ENCODE measurements around the gene IL10RA. TPM values are rescaled to one million over a fixed set of nuclear protein-coding genes. Genes with fewer than 3 reads are reported as not detected.

Gene IL10RA
- total and polyA plus RNA-seq, 9 of the 15 experiments (the other 6 are each of a cell fraction or from before 2014, with no cell fraction given) = 0.17 to 17.3 (median 2.9) TPM

DNA sequence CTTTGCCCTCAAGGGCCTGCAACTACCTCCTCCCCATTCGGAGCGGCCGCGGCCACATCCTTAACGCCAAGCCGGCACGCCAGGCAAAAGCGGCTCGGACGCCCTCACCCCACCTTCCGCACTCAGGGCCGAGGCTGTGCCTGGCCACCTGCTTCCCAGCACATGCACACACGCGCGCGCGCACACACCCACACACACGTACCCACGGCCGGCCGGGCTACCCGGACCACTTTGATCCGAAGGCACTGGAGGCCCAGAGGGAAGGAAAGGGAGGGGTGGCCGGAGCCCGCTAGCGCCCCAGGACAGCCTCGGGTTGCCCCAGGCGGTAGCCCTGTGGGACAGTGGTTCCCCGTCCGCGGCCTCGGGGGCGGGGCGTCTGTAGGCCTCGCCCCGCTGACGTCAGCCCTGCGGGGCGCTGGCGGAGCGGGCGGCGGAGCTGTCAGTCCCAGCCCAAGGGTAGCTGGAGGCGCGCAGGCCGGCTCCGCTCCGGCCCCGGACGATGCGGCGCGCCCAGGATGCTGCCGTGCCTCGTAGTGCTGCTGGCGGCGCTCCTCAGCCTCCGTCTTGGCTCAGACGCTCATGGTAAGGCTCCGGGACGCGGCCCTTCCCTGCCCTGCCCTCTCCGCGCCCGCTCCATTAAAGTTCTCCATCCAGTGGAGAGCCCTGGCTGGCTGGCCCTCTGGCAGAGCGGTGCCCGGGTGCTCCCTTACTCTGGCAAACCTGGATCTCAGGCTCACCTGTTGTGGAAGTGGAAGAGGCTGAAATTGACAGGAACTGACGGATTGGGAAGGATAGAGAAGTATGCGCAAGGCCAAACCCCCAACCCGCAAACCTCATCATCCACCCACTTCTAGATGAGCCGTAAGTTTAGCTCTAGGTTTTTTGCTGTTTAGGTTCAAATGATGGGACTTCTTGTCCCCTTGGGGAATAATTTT, at the start of gene IL10RA (continued):
- TF ChIP-seq, protein P1, sequence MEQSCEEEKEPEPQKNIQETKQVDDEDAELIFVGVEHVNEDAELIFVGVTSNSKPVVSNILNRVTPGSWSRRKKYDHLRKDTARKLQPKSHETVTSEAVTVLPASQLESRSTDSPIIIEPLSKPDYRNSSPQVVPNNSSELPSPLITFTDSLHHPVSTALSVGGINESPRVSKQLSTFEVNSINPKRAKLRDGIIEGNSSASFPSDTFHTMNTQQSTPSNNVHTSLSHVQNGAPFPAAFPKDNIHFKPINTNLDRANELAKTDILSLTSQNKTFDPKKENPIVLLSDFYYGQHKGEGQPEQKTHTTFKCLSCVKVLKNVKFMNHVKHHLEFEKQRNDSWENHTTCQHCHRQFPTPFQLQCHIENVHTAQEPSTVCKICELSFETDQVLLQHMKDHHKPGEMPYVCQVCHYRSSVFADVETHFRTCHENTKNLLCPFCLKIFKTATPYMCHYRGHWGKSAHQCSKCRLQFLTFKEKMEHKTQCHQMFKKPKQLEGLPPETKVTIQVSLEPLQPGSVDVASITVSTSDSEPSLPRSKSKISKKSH (CRISPR knock-in tag; IDR thresholded peaks at IDR 0.05) = no peak
- TF ChIP-seq, protein P2, sequence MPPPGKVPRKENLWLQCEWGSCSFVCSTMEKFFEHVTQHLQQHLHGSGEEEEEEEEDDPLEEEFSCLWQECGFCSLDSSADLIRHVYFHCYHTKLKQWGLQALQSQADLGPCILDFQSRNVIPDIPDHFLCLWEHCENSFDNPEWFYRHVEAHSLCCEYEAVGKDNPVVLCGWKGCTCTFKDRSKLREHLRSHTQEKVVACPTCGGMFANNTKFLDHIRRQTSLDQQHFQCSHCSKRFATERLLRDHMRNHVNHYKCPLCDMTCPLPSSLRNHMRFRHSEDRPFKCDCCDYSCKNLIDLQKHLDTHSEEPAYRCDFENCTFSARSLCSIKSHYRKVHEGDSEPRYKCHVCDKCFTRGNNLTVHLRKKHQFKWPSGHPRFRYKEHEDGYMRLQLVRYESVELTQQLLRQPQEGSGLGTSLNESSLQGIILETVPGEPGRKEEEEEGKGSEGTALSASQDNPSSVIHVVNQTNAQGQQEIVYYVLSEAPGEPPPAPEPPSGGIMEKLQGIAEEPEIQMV (tag; conservative IDR thresholded peaks at IDR 0.05; ENCODE audit: low read depth) = peak; percentile 68; the same call in 1 of the 2 replicates
- no peak for TF ChIP-seq SRSF1 (IDR thresholded peaks at IDR 0.05; ENCODE audit: low read depth, low read length)
- TF ChIP-seq MTF1 (CRISPR knock-in tag; IDR thresholded peaks at IDR 0.05; ENCODE audit: borderline replicate concordance) = no peak
- TF ChIP-seq, protein P3, sequence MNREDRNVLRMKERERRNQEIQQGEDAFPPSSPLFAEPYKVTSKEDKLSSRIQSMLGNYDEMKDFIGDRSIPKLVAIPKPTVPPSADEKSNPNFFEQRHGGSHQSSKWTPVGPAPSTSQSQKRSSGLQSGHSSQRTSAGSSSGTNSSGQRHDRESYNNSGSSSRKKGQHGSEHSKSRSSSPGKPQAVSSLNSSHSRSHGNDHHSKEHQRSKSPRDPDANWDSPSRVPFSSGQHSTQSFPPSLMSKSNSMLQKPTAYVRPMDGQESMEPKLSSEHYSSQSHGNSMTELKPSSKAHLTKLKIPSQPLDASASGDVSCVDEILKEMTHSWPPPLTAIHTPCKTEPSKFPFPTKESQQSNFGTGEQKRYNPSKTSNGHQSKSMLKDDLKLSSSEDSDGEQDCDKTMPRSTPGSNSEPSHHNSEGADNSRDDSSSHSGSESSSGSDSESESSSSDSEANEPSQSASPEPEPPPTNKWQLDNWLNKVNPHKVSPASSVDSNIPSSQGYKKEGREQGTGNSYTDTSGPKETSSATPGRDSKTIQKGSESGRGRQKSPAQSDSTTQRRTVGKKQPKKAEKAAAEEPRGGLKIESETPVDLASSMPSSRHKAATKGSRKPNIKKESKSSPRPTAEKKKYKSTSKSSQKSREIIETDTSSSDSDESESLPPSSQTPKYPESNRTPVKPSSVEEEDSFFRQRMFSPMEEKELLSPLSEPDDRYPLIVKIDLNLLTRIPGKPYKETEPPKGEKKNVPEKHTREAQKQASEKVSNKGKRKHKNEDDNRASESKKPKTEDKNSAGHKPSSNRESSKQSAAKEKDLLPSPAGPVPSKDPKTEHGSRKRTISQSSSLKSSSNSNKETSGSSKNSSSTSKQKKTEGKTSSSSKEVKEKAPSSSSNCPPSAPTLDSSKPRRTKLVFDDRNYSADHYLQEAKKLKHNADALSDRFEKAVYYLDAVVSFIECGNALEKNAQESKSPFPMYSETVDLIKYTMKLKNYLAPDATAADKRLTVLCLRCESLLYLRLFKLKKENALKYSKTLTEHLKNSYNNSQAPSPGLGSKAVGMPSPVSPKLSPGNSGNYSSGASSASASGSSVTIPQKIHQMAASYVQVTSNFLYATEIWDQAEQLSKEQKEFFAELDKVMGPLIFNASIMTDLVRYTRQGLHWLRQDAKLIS (CRISPR knock-in tag; IDR thresholded peaks at IDR 0.05) = no peak
- TF ChIP-seq SOX6 (IDR thresholded peaks at IDR 0.05) = peak; percentile 47; the same call in 1 of the 2 replicates
- TF ChIP-seq RBM17 (IDR thresholded peaks at IDR 0.05; ENCODE audit: borderline replicate concordance, low read depth, low read length) = no peak
- TF ChIP-seq, protein P4, sequence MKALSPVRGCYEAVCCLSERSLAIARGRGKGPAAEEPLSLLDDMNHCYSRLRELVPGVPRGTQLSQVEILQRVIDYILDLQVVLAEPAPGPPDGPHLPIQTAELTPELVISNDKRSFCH (CRISPR knock-in tag; IDR thresholded peaks at IDR 0.05) = no peak
- TF ChIP-seq, protein P4 (tag; IDR thresholded peaks at IDR 0.05) = peak; percentile 66; the same call in 1 of the 2 replicates
- no peak for TF ChIP-seq THRAP3 (IDR thresholded peaks at IDR 0.05; ENCODE audit: borderline replicate concordance)
- no peak for TF ChIP-seq MXI1 (IDR thresholded peaks at IDR 0.05; ENCODE audit: low read depth, low read length)
- no peak for TF ChIP-seq ELF1 (tag; IDR thresholded peaks at IDR 0.05)
- TF ChIP-seq ELF4 (CRISPR knock-in tag; IDR thresholded peaks at IDR 0.05) = no peak
- no peak for TF ChIP-seq ZNF785 (CRISPR knock-in tag; IDR thresholded peaks at IDR 0.05)
- TF ChIP-seq ZNF707 (CRISPR knock-in tag; conservative IDR thresholded peaks at IDR 0.05) = no peak
- TF ChIP-seq MBD2 (IDR thresholded peaks at IDR 0.05; ENCODE audit: borderline replicate concordance, low read depth) = no peak
- peak; percentile 94 for TF ChIP-seq RBFOX2 (IDR thresholded peaks at IDR 0.05; ENCODE audit: low read depth, low read length)
- TF ChIP-seq ERF (CRISPR knock-in tag; IDR thresholded peaks at IDR 0.05) = no peak
- TF ChIP-seq, protein P5, sequence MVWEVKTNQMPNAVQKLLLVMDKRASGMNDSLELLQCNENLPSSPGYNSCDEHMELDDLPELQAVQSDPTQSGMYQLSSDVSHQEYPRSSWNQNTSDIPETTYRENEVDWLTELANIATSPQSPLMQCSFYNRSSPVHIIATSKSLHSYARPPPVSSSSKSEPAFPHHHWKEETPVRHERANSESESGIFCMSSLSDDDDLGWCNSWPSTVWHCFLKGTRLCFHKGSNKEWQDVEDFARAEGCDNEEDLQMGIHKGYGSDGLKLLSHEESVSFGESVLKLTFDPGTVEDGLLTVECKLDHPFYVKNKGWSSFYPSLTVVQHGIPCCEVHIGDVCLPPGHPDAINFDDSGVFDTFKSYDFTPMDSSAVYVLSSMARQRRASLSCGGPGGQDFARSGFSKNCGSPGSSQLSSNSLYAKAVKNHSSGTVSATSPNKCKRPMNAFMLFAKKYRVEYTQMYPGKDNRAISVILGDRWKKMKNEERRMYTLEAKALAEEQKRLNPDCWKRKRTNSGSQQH (CRISPR knock-in tag; IDR thresholded peaks at IDR 0.05) = no peak
